Left lung (tissue), 10 donors: ENCODE results near the gene FGGY. TPM values are rescaled to one million over a fixed set of nuclear protein-coding genes. Genes with fewer than 3 reads are reported as not detected.

Experiments used
- ATAC-seq: fragments of 200-7000 bp; cut with Tn5 transposase; one replicate; pipeline ENCODE4 v1.9.1; 2020; ENCODE audit warnings: moderate library complexity
- DNase-seq, 4 donors: peaks; one replicate each; pipeline ENCODE4 v3.0.0-alpha.2; 2013 to 2020
- H3K27ac ChIP-seq, 2 donors: fragments of 200-600 bp; sonication (generic) in 1 of 2; one replicate each; pipeline versions ENCODE4 v1.5.0 to v1.8.0; 2020 to 2021
- H3K27me3 ChIP-seq, 2 donors: fragments of 200-600 bp; sonication (generic) in 1 of 2; one replicate each; pipeline versions ENCODE4 v1.5.0 to v1.8.0; 2020 to 2021
- H3K36me3 ChIP-seq, 2 donors: fragments of 200-600 bp; sonication (generic) in 1 of 2; one replicate each; pipeline versions ENCODE4 v1.5.0 to v1.8.0; 2020 to 2021
- H3K4me1 ChIP-seq, 2 donors: fragments of 200-600 bp; one replicate each; pipeline ENCODE4 v1.8.0; 2021
- H3K4me3 ChIP-seq, 2 donors: fragments of 200-600 bp; sonication (generic) in 1 of 2; one replicate each; pipeline versions ENCODE4 v1.5.0 to v1.8.0; 2020 to 2021; ENCODE audit warnings: mild to moderate bottlenecking in 1 of 2
- H3K9me3 ChIP-seq, 2 donors: fragments of 200-600 bp; sonication (generic) in 1 of 2; one replicate each; pipeline versions ENCODE4 v1.5.0 to v1.8.0; 2020 to 2021
- CTCF ChIP-seq, 2 donors: fragments of 200-600 bp; sonication (generic) in 1 of 2; IDR thresholded peaks; one replicate each; pipeline versions ENCODE4 v1.5.0 to v1.8.0; 2021; ENCODE audit warnings: antibody characterized with exemption in 2 of 2
- intact Hi-C, 2 donors: fragments of 100-400 bp; cut with DNase I; formaldehyde crosslinking; loops; one replicate each; pipeline versions ENCODE4 v1.11.2 to v1.14.2; 2022
- polyA plus RNA-seq, 6 donors: library from polyadenylated mRNA; unstranded; fragments of 120-200 nt; gene quantifications; one replicate each; pipeline ENCODE4 v1.2.1, GENCODE V29; 2013; ENCODE audit not compliant: insufficient read length in 6 of 6
- total RNA-seq, 2 donors: library from RNA; stranded (reverse); fragmentation: NEBNext Ultra II Directional; extraction: Animal tissue kit (Norgen Biotek cat#: 25700); gene quantifications; one replicate each; pipeline ENCODE4 v1.2.1, GENCODE V29; 2021
- donor health status: DM: no; HTN: yes; CAD: no.
- donor health status: DM: no; HTN: no; CAD: no.

FGGY gene
- total and polyA plus RNA-seq, 8 donors, result 13.5 to 22.7 (median 18.4) TPM

- no peak overlapping the region for H3K27ac ChIP-seq
- H3K4me1 ChIP-seq, result peaks cover 7 to 14% of the 10 kb centered on the region in 2 donors
- TF ChIP-seq CTCF (IDR thresholded peaks at IDR 0.05), result no peak
- H3K36me3 ChIP-seq, result no peaks in the 10 kb centered on the region
- DNase-seq (no peak), ATAC-seq (no peak)
- H3K4me3 ChIP-seq, result no peak overlapping the region
- H3K9me3 ChIP-seq, result no peaks in the 10 kb centered on the region
- intact Hi-C loops, result no loop called here
- no peaks in the 10 kb centered on the region for H3K27me3 ChIP-seq
Measured at GRCh38 chr1:59390307-59390706, 93.4 kb downstream of the FGGY start.

- ATAC-seq, result no peak
- intact Hi-C loops, result no loop called here
- Histone ChIP-seq H3K9me3 (no peaks in the 10 kb centered on the region), H3K27me3 (no peaks in the 10 kb centered on the region), H3K4me3 (no peak overlapping the region), H3K27ac (no peak overlapping the region), H3K36me3 (no peaks in the 10 kb centered on the region), H3K4me1 (peaks cover 7 to 14% of the 10 kb centered on the region in 2 donors)
- TF ChIP-seq CTCF (IDR thresholded peaks at IDR 0.05), result no peak
- no peak for DNase-seq
Measured at GRCh38 chr1:59391212-59392179, 94.6 kb downstream of the FGGY start.

DNA sequence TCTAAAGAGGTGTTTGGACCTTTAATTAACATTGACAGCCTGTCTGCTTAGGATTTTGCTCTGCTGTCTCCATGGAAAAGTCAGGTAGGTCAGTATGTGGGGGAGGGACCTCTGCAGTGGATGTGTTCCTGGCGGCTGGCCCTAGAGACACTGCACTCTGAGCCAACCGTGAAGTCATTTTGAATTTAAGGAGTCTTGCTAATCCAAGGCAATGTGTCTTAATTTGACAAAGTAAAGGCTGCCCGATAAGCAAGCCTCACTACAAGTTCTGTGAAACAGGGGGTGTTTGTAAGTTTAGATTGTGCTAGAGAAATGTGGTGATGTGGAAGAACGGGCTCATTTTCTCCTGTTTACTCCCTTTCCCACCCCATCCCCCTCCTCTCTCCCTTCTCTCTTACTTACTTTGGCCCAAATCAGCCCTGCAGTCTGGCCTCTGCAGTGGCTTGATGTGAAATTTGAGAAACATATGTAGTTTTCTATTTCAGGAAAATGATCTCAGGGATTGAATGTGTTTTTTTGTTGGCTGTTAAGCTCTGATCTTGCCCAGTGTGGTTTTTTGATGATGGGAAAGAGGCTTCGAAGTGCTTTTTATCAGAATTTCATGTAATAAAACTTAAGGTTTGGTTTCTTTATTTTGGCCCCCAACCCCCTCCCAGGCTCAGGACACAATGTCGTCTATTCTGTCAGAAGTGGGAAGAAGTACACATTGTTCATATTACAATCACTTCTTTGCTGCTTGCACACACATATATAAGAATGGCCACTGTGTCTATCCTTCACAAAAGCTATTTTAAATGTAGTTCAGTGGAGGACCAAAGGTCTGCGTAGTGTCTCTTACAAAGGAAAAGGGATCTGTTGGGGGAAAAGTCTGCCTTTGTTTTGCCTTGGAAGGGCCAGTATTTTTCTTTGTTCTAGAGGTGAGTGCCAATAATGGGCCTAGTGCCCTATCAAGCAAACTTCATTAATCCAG, 96.6 kb downstream of the FGGY start:
- Histone ChIP-seq H3K36me3 (no peaks in the 10 kb centered on the region), H3K4me1 (peaks cover 7 to 14% of the 10 kb centered on the region in 2 donors), H3K4me3 (no peak overlapping the region), H3K27ac (peak overlapping the region; percentile 48 to 80), H3K9me3 (no peaks in the 10 kb centered on the region), H3K27me3 (no peaks in the 10 kb centered on the region)
- ATAC-seq (peak; percentile 91), DNase-seq (peak in 3 of 4 donors; percentile 52 to 94 (median 89))
- TF ChIP-seq CTCF (IDR thresholded peaks at IDR 0.05), result no peak
- intact Hi-C loops, result no loop called here

- peaks cover 7 to 14% of the 10 kb centered on the region in 2 donors for H3K4me1 ChIP-seq
- H3K36me3 ChIP-seq, result no peaks in the 10 kb centered on the region
- TF ChIP-seq CTCF (IDR thresholded peaks at IDR 0.05), result no peak
- intact Hi-C loops, result no loop called here
- no peak overlapping the region for H3K4me3 ChIP-seq
- ATAC-seq (no peak), DNase-seq (no peak)
- no peaks in the 10 kb centered on the region for H3K27me3 ChIP-seq
- H3K9me3 ChIP-seq, result no peaks in the 10 kb centered on the region
- H3K27ac ChIP-seq, result peak overlapping the region in 1 of 2 donors; percentile 80
Measured at GRCh38 chr1:59394706-59395425, 98.0 kb downstream of the FGGY start.
